GM19240 (cell line): ENCODE data around the gene ARGLU1.

Experiments used
- DNase-seq: peaks from one replicate; pipeline ENCODE4 v3.0.0; 2011; ENCODE audit warnings: low spot score; ENCODE audit not compliant: insufficient read length

The ARGLU1 gene

GRCh38 chr13:106503730-106504453, 64.0 kb downstream of the ARGLU1 start:
- no peak for DNase-seq

GRCh38 chr13:106503272-106503671, 64.7 kb downstream of the ARGLU1 start:
- no peak for DNase-seq

- no peak for DNase-seq
Observed at GRCh38 chr13:106500445-106500844, 67.5 kb downstream of the ARGLU1 start.

- DNase-seq: no peak
Observed at GRCh38 chr13:106499896-106500295, 68.0 kb downstream of the ARGLU1 start.

GRCh38 chr13:106499113-106499512, 68.8 kb downstream of the ARGLU1 start:
- no peak for DNase-seq

GRCh38 chr13:106498571-106498970, 69.4 kb downstream of the ARGLU1 start:
- DNase-seq: no peak

- DNase-seq: no peak
Observed at GRCh38 chr13:106498158-106498557, 69.8 kb downstream of the ARGLU1 start.

GRCh38 chr13:106497079-106497478, 70.9 kb downstream of the ARGLU1 start:
- DNase-seq: no peak

GRCh38 chr13:106496072-106496997, 71.6 kb downstream of the ARGLU1 start:
- DNase-seq: no peak

- no peak for DNase-seq
Observed at GRCh38 chr13:106494936-106495335, 73.0 kb downstream of the ARGLU1 start.

GRCh38 chr13:106494506-106494905, 73.4 kb downstream of the ARGLU1 start:
- no peak for DNase-seq

GRCh38 chr13:106493533-106494220, 74.3 kb downstream of the ARGLU1 start:
- no peak for DNase-seq

GRCh38 chr13:106492588-106493475, 75.1 kb downstream of the ARGLU1 start:
- no peak for DNase-seq

GRCh38 chr13:106491928-106492587, 75.9 kb downstream of the ARGLU1 start:
- DNase-seq: no peak
